ENCODE data around the gene MAP3K20.

Gene MAP3K20

GRCh38 chr2:173051463-173052215, 24.0 kb upstream of the MAP3K20 start:
- DNase-seq (ENCODE audit: low read depth) = no peak

GRCh38 chr2:173053043-173053699, 22.5 kb upstream of the MAP3K20 start:
- DNase-seq (ENCODE audit: low read depth) = no peak

- no peak for DNase-seq (ENCODE audit: low read depth)
Measured at GRCh38 chr2:173054466-173054865, 21.2 kb upstream of the MAP3K20 start.

- no peak for DNase-seq (ENCODE audit: low read depth)
Measured at GRCh38 chr2:173056705-173057364, 18.8 kb upstream of the MAP3K20 start.

GRCh38 chr2:173058097-173058496, 17.5 kb upstream of the MAP3K20 start:
- no peak for DNase-seq (ENCODE audit: low read depth)

DNA sequence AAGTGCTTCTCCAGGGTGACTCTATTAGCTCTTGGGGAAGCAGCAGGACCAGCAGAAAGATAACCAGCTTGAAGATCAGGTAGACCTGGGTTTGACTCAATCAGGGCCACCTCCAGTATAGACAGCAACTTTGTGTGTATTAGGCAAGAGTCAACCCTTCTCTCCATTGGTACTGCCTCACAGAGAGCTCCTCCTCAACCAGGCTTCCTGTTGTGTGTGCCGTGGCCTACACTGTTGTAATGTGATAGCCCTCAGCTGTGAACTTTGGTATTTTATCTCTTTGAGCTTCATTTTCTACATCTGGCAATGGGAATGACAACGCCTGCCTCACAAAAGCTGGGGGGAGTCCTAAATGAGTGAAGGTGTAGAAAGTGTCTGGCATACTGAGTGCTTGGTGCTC, 17.0 kb upstream of the MAP3K20 start:
- DNase-seq (ENCODE audit: low read depth) = no peak

DNA sequence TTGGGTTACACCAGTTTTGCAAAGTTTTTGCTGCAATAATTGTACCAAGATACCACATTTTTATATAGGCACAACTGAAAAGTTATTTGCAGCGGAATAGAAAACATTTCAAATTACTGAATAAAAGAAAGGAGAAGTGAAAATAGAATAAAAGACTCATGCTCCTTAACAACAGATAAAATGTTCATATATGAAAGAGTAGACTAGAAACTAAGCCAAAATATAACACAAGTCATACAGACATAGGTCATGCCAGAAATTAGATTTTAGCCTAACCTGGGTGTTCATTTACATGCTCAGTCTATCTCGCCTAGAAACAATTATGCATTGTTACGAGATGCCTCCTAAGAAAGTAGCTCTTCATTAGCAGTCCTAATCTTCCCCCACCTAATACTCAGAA, 16.4 kb upstream of the MAP3K20 start:
- no peak for DNase-seq (ENCODE audit: low read depth)

DNA sequence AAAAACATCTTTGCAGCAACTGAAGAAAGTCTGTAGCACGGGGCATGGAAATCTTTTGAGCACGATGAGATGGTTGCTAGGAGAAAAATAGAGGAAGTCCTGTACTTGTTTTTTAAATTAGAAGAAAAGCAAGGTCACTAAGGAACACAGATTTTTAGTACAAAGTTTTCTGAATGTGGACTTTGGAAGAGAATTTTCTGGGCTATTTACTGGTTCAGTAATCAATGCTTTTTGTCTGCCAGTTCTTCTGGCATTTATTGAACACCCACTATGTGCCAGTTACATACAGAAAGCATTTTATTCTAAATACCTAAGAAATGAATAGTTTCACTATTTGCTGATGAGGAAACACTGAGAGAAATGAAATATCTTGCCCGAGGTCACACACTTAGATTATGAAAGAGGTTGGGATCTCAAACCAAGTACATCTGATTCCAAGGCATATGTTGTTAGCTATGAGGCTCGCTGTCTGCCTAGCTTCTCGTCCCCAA, 15.6 kb upstream of the MAP3K20 start:
- DNase-seq (ENCODE audit: low read depth) = no peak

- DNase-seq (ENCODE audit: low read depth) = no peak
Measured at GRCh38 chr2:173062801-173063200, 12.8 kb upstream of the MAP3K20 start.

GRCh38 chr2:173064151-173064805, 11.4 kb upstream of the MAP3K20 start:
- DNase-seq (ENCODE audit: low read depth) = no peak

GRCh38 chr2:173066887-173067676, 8.6 kb upstream of the MAP3K20 start:
- no peak for DNase-seq (ENCODE audit: low read depth)

- no peak for DNase-seq (ENCODE audit: low read depth)
Measured at GRCh38 chr2:173075056-173075780, 428 bp upstream of the MAP3K20 start.

DNA sequence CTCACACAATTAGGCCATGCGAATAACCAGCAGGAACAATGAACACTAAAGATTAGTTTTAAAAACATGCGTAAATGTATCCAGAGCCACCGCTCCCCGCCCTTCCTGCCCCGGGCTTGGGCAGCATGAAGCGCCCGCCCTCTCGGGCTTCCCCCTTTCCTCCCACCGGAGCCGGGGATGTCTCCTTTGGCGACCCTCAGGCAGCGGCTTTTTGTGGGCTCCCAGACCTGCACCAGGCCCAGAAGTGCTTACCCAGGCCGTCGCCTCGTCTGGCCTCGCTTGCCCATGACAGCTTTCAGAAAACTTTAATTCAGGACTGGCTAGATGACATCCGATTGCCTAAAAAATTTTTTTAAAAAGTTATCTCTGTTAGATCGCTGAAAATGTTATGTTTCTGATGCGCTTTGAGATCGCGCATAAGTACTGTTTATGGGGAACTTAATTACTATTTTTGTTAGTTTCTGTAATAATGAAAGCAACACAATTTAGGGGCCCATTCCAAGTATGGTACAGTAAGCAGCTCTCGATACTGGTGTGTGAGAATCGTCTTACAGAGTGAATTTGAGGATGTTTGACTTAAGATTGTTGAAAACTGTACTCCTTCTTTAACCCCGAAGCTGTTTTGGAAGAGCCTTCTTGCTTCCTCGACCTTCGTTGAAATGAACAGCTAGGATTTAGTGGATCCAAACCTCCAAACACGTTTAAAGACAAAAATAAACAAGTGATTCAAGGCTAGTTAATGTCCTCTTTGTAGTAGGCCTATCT, 1.1 kb downstream of the MAP3K20 start:
- no peak for DNase-seq (ENCODE audit: low read depth)

- DNase-seq (ENCODE audit: low read depth) = no peak
Measured at GRCh38 chr2:173077506-173078177, 2.0 kb downstream of the MAP3K20 start.

DNA sequence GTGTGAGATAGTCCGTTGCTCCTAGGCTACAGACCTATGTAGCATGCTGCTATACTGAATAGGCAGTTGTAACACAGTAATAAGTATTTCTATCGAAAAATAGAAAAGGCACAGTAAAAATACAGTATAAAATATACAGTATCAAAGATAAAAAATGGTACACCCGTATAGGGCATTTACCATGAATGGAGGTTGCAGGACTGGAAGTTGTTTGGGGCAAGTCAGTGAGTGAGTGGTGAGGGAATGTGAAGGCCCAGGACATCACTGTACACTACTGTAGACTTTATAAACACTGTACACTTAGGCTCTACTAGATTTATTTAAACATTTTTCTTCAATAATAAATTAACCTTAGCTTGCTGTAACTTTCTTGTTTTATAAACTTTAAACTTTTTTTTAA, 3.5 kb downstream of the MAP3K20 start:
- DNase-seq (ENCODE audit: low read depth) = no peak

GRCh38 chr2:173079973-173080860, 4.6 kb downstream of the MAP3K20 start:
- DNase-seq (ENCODE audit: low read depth) = no peak

GRCh38 chr2:173086518-173087213, 11.0 kb downstream of the MAP3K20 start:
- no peak for DNase-seq (ENCODE audit: low read depth)

GRCh38 chr2:173087214-173087581, 11.6 kb downstream of the MAP3K20 start:
- DNase-seq (ENCODE audit: low read depth) = no peak

All from stimulated activated CD8-positive, alpha-beta memory T cell treated with anti-CD3 and anti-CD28 coated beads, Interleukin-4, amount 100 ng/mL, for 24 hours (primary cell).